ENCODE results near the gene DGKB.

DGKB gene

GRCh38 chr7:14854471-14854870 is 48.1 kb downstream of the DGKB start:
- no peaks in the 10 kb centered on the region for H3K4me1 Mint-ChIP-seq (ENCODE audit: low read depth in 2 of 2)
- H3K27me3 Mint-ChIP-seq: no peaks in the 10 kb centered on the region
- ATAC-seq (replicated peaks) (no peak), DNase-seq (no peak)
- no peaks in the 10 kb centered on the region for H3K36me3 Mint-ChIP-seq (ENCODE audit: insufficient read depth)
- no peak overlapping the region for H3K27ac Mint-ChIP-seq
- H3K9me3 Mint-ChIP-seq: peaks cover 5 to 9% of the 10 kb centered on the region in 2 donors
- H3K4me3 Mint-ChIP-seq: no peak overlapping the region

GRCh38 chr7:14851610-14852009 is 50.9 kb downstream of the DGKB start:
- peaks cover 7 to 9% of the 10 kb centered on the region in 2 donors for H3K9me3 Mint-ChIP-seq
- H3K4me3 Mint-ChIP-seq: no peak overlapping the region
- no peaks in the 10 kb centered on the region for H3K4me1 Mint-ChIP-seq (ENCODE audit: low read depth in 2 of 2)
- H3K36me3 Mint-ChIP-seq (ENCODE audit: insufficient read depth): no peaks in the 10 kb centered on the region
- ATAC-seq (replicated peaks) (no peak), DNase-seq (no peak)
- H3K27ac Mint-ChIP-seq: no peak overlapping the region
- H3K27me3 Mint-ChIP-seq: no peaks in the 10 kb centered on the region

- no peak overlapping the region for H3K4me3 Mint-ChIP-seq
- H3K27ac Mint-ChIP-seq: no peak overlapping the region
- peaks cover 7 to 9% of the 10 kb centered on the region in 2 donors for H3K9me3 Mint-ChIP-seq
- DNase-seq (no peak), ATAC-seq (replicated peaks) (no peak)
- H3K27me3 Mint-ChIP-seq: no peaks in the 10 kb centered on the region
- no peaks in the 10 kb centered on the region for H3K36me3 Mint-ChIP-seq (ENCODE audit: insufficient read depth)
- no peaks in the 10 kb centered on the region for H3K4me1 Mint-ChIP-seq (ENCODE audit: low read depth in 2 of 2)
Measured at GRCh38 chr7:14850039-14850438, 52.5 kb downstream of the DGKB start.

- Mint-ChIP-seq H3K27ac (no peak overlapping the region), H3K4me3 (no peak overlapping the region), H3K36me3 (ENCODE audit: insufficient read depth) (no peaks in the 10 kb centered on the region), H3K4me1 (ENCODE audit: low read depth in 2 of 2) (no peaks in the 10 kb centered on the region), H3K27me3 (no peaks in the 10 kb centered on the region), H3K9me3 (peaks cover 5 to 7% of the 10 kb centered on the region in 2 donors)
- ATAC-seq (replicated peaks): no peak
- no peak for DNase-seq
Measured at GRCh38 chr7:14846405-14846804, 56.1 kb downstream of the DGKB start.

GRCh38 chr7:14843755-14844154 is 58.8 kb downstream of the DGKB start:
- H3K4me3 Mint-ChIP-seq: no peak overlapping the region
- H3K9me3 Mint-ChIP-seq: peaks cover 5 to 7% of the 10 kb centered on the region in 2 donors
- no peaks in the 10 kb centered on the region for H3K36me3 Mint-ChIP-seq (ENCODE audit: insufficient read depth)
- DNase-seq (no peak), ATAC-seq (replicated peaks) (no peak)
- H3K27ac Mint-ChIP-seq: no peak overlapping the region
- no peaks in the 10 kb centered on the region for H3K27me3 Mint-ChIP-seq
- no peaks in the 10 kb centered on the region for H3K4me1 Mint-ChIP-seq (ENCODE audit: low read depth in 2 of 2)

GRCh38 chr7:14842523-14842922 is 60.0 kb downstream of the DGKB start:
- Mint-ChIP-seq H3K4me3 (no peak overlapping the region), H3K36me3 (ENCODE audit: insufficient read depth) (no peaks in the 10 kb centered on the region), H3K27ac (no peak overlapping the region), H3K4me1 (ENCODE audit: low read depth in 2 of 2) (no peaks in the 10 kb centered on the region), H3K27me3 (no peaks in the 10 kb centered on the region), H3K9me3 (peaks cover 5 to 7% of the 10 kb centered on the region in 2 donors)
- DNase-seq (no peak), ATAC-seq (replicated peaks) (no peak)

- Mint-ChIP-seq H3K36me3 (ENCODE audit: insufficient read depth) (no peaks in the 10 kb centered on the region), H3K27ac (no peak overlapping the region), H3K4me1 (ENCODE audit: low read depth in 2 of 2) (no peaks in the 10 kb centered on the region), H3K27me3 (no peaks in the 10 kb centered on the region), H3K4me3 (no peak overlapping the region), H3K9me3 (peaks cover 5 to 7% of the 10 kb centered on the region in 2 donors)
- DNase-seq (no peak), ATAC-seq (replicated peaks) (no peak)
Measured at GRCh38 chr7:14841869-14842268, 60.7 kb downstream of the DGKB start.

- peaks cover 5 to 7% of the 10 kb centered on the region in 2 donors for H3K9me3 Mint-ChIP-seq
- H3K4me3 Mint-ChIP-seq: no peak overlapping the region
Measured at GRCh38 chr7:14841086-14841485, 61.5 kb downstream of the DGKB start.

GRCh38 chr7:14839307-14839706 is 63.2 kb downstream of the DGKB start:
- Mint-ChIP-seq H3K9me3 (peaks cover 5 to 7% of the 10 kb centered on the region in 2 donors), H3K27ac (no peak overlapping the region), H3K4me1 (ENCODE audit: low read depth in 2 of 2) (no peaks in the 10 kb centered on the region), H3K27me3 (no peaks in the 10 kb centered on the region), H3K36me3 (ENCODE audit: insufficient read depth) (no peaks in the 10 kb centered on the region), H3K4me3 (no peak overlapping the region)
- DNase-seq (no peak), ATAC-seq (replicated peaks) (no peak)

More at GRCh38 chr7:14841086-14841485, 61.5 kb downstream of the DGKB start:
- ATAC-seq (replicated peaks): no peak
- no peaks in the 10 kb centered on the region for H3K4me1 Mint-ChIP-seq (ENCODE audit: low read depth in 2 of 2)
- H3K27me3 Mint-ChIP-seq: no peaks in the 10 kb centered on the region
- H3K36me3 Mint-ChIP-seq (ENCODE audit: insufficient read depth): no peaks in the 10 kb centered on the region
- DNase-seq: no peak
- no peak overlapping the region for H3K27ac Mint-ChIP-seq

- ATAC-seq (replicated peaks) (no peak), DNase-seq (no peak)
- Mint-ChIP-seq H3K4me3 (no peak overlapping the region), H3K36me3 (ENCODE audit: insufficient read depth) (no peaks in the 10 kb centered on the region), H3K27me3 (no peaks in the 10 kb centered on the region), H3K9me3 (peaks cover 5 to 7% of the 10 kb centered on the region in 2 donors), H3K27ac (no peak overlapping the region), H3K4me1 (ENCODE audit: low read depth in 2 of 2) (no peaks in the 10 kb centered on the region)
Measured at GRCh38 chr7:14837216-14837615, 65.3 kb downstream of the DGKB start.

GRCh38 chr7:14836571-14837189 is 65.9 kb downstream of the DGKB start:
- H3K27me3 Mint-ChIP-seq: no peaks in the 10 kb centered on the region
- H3K36me3 Mint-ChIP-seq (ENCODE audit: insufficient read depth): no peaks in the 10 kb centered on the region
- DNase-seq (no peak), ATAC-seq (replicated peaks) (no peak)
- H3K4me3 Mint-ChIP-seq: no peak overlapping the region
- peaks cover 5 to 7% of the 10 kb centered on the region in 2 donors for H3K9me3 Mint-ChIP-seq
- no peaks in the 10 kb centered on the region for H3K4me1 Mint-ChIP-seq (ENCODE audit: low read depth in 2 of 2)
- no peak overlapping the region for H3K27ac Mint-ChIP-seq

- DNase-seq (no peak), ATAC-seq (replicated peaks) (no peak)
- H3K4me3 Mint-ChIP-seq: no peak overlapping the region
- H3K4me1 Mint-ChIP-seq (ENCODE audit: low read depth in 2 of 2): no peaks in the 10 kb centered on the region
- H3K36me3 Mint-ChIP-seq (ENCODE audit: insufficient read depth): no peaks in the 10 kb centered on the region
- H3K9me3 Mint-ChIP-seq: peaks cover 5 to 7% of the 10 kb centered on the region in 2 donors
- H3K27ac Mint-ChIP-seq: no peak overlapping the region
- H3K27me3 Mint-ChIP-seq: no peaks in the 10 kb centered on the region
Measured at GRCh38 chr7:14836006-14836405, 66.5 kb downstream of the DGKB start.

GRCh38 chr7:14835384-14835783 is 67.2 kb downstream of the DGKB start:
- ATAC-seq (replicated peaks) (no peak), DNase-seq (no peak)

GRCh38 chr7:14834883-14835282 is 67.7 kb downstream of the DGKB start:
- H3K4me1 Mint-ChIP-seq (ENCODE audit: low read depth in 2 of 2): no peaks in the 10 kb centered on the region
- no peaks in the 10 kb centered on the region for H3K36me3 Mint-ChIP-seq (ENCODE audit: insufficient read depth)
- DNase-seq (no peak), ATAC-seq (replicated peaks) (no peak)
- H3K4me3 Mint-ChIP-seq: no peak overlapping the region
- H3K27me3 Mint-ChIP-seq: no peaks in the 10 kb centered on the region
- no peak overlapping the region for H3K27ac Mint-ChIP-seq
- H3K9me3 Mint-ChIP-seq: peaks cover 0 to under 1% of the 10 kb centered on the region in 2 donors

More at GRCh38 chr7:14835384-14835783, 67.2 kb downstream of the DGKB start:
- no peaks in the 10 kb centered on the region for H3K27me3 Mint-ChIP-seq
- no peak overlapping the region for H3K4me3 Mint-ChIP-seq
- H3K9me3 Mint-ChIP-seq: peaks cover 3 to 6% of the 10 kb centered on the region in 2 donors
- H3K27ac Mint-ChIP-seq: no peak overlapping the region
- no peaks in the 10 kb centered on the region for H3K36me3 Mint-ChIP-seq (ENCODE audit: insufficient read depth)
- H3K4me1 Mint-ChIP-seq (ENCODE audit: low read depth in 2 of 2): no peaks in the 10 kb centered on the region

Measured in effector memory CD8-positive, alpha-beta T cell (primary cell).